ENCODE results near the gene ODF4.

DNA sequence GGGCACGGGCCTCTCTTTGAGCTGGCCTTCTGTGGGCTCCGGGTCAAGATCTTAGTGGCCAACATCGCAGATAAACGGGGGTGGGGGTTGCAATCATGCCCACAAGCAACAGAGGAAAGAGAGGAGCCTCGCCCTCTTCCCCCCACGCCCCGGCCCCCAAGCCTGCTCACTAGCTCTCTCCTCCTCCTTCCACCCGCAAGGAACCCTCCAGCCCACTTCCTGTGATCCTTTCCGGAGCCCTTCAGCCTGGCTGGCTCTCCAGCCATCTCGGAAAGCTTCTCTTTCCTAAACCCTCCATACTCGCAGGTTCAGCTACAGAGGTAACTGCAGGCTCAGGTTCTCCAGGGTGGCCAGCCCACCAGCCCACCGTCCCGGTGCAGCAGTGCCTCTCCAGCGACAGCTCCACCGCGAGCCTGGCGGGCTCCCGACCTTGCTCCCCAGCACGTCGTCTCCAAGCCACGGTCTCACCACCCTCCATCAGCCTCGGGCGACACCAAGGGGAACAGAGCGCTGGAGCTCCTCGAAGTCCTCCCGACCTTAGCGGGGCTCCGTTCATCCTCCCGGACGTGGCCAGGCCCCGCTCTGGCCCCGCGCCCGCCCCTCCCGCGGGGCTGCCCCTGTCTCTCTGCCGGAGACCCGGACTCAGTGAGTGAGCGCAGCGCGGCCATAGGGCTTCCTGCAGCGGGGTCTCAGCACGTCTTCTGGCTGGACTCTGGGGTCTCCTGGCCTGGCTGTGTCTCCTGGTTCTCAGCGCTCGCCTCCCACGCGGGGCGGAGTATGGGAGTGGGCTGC lies 12.9 kb upstream of the ODF4 start:
- TF ChIP-seq, protein P1, sequence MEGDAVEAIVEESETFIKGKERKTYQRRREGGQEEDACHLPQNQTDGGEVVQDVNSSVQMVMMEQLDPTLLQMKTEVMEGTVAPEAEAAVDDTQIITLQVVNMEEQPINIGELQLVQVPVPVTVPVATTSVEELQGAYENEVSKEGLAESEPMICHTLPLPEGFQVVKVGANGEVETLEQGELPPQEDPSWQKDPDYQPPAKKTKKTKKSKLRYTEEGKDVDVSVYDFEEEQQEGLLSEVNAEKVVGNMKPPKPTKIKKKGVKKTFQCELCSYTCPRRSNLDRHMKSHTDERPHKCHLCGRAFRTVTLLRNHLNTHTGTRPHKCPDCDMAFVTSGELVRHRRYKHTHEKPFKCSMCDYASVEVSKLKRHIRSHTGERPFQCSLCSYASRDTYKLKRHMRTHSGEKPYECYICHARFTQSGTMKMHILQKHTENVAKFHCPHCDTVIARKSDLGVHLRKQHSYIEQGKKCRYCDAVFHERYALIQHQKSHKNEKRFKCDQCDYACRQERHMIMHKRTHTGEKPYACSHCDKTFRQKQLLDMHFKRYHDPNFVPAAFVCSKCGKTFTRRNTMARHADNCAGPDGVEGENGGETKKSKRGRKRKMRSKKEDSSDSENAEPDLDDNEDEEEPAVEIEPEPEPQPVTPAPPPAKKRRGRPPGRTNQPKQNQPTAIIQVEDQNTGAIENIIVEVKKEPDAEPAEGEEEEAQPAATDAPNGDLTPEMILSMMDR (IDR thresholded peaks at IDR 0.05), result no peak
- no peak for TF ChIP-seq POLR2A (IDR thresholded peaks at IDR 0.05)

Data from uterus (tissue), 2 donors.